ENCODE results near the gene ADGRG1.

The ADGRG1 gene

GRCh38 chr16:57652695-57653471 is 24.5 kb downstream of the ADGRG1 start:
- H3K4me3 ChIP-seq (ENCODE audit: low read length): no peak overlapping the region
- H3K36me3 ChIP-seq (ENCODE audit: control insufficient read depth, insufficient read depth, low read length): no peaks in the 10 kb centered on the region
- no peaks in the 10 kb centered on the region for H3K27me3 ChIP-seq (ENCODE audit: control insufficient read depth, insufficient read depth, low read length)
- no peaks in the 10 kb centered on the region for H3K4me1 ChIP-seq (ENCODE audit: control insufficient read depth, insufficient read depth, low read length)
- H3K27ac ChIP-seq (ENCODE audit: low read depth, low read length): no peak overlapping the region
- H3K9ac ChIP-seq (ENCODE audit: low read length): no peak overlapping the region

- Histone ChIP-seq H3K27me3 (ENCODE audit: control insufficient read depth, insufficient read depth, low read length) (no peaks in the 10 kb centered on the region), H3K4me3 (ENCODE audit: low read length) (no peak overlapping the region), H3K36me3 (ENCODE audit: control insufficient read depth, insufficient read depth, low read length) (no peaks in the 10 kb centered on the region), H3K9ac (ENCODE audit: low read length) (no peak overlapping the region), H3K27ac (ENCODE audit: low read depth, low read length) (no peak overlapping the region), H3K4me1 (ENCODE audit: control insufficient read depth, insufficient read depth, low read length) (no peaks in the 10 kb centered on the region)
These were observed 25.5 kb downstream of the ADGRG1 start for GRCh38 chr16:57653936-57654335.

- H3K36me3 ChIP-seq (ENCODE audit: control insufficient read depth, insufficient read depth, low read length): no peaks in the 10 kb centered on the region
- no peak overlapping the region for H3K9ac ChIP-seq (ENCODE audit: low read length)
- H3K4me1 ChIP-seq (ENCODE audit: control insufficient read depth, insufficient read depth, low read length): no peaks in the 10 kb centered on the region
These were observed 28.0 kb downstream of the ADGRG1 start for GRCh38 chr16:57656342-57656955.

GRCh38 chr16:57657228-57657627 is 28.8 kb downstream of the ADGRG1 start:
- Histone ChIP-seq H3K4me1 (ENCODE audit: control insufficient read depth, insufficient read depth, low read length) (no peaks in the 10 kb centered on the region), H3K9ac (ENCODE audit: low read length) (no peak overlapping the region), H3K4me3 (ENCODE audit: low read length) (no peak overlapping the region), H3K27ac (ENCODE audit: low read depth, low read length) (no peak overlapping the region), H3K36me3 (ENCODE audit: control insufficient read depth, insufficient read depth, low read length) (no peaks in the 10 kb centered on the region), H3K27me3 (ENCODE audit: control insufficient read depth, insufficient read depth, low read length) (no peaks in the 10 kb centered on the region)

More at GRCh38 chr16:57656342-57656955, 28.0 kb downstream of the ADGRG1 start:
- Histone ChIP-seq H3K4me3 (ENCODE audit: low read length) (no peak overlapping the region), H3K27me3 (ENCODE audit: control insufficient read depth, insufficient read depth, low read length) (no peaks in the 10 kb centered on the region), H3K27ac (ENCODE audit: low read depth, low read length) (no peak overlapping the region)

- Histone ChIP-seq H3K36me3 (ENCODE audit: control insufficient read depth, insufficient read depth, low read length) (no peaks in the 10 kb centered on the region), H3K9ac (ENCODE audit: low read length) (no peak overlapping the region), H3K4me1 (ENCODE audit: control insufficient read depth, insufficient read depth, low read length) (no peaks in the 10 kb centered on the region), H3K4me3 (ENCODE audit: low read length) (no peak overlapping the region), H3K27ac (ENCODE audit: low read depth, low read length) (no peak overlapping the region), H3K27me3 (ENCODE audit: control insufficient read depth, insufficient read depth, low read length) (no peaks in the 10 kb centered on the region)
These were observed 29.9 kb downstream of the ADGRG1 start for GRCh38 chr16:57658130-57658877.

- Histone ChIP-seq H3K4me1 (ENCODE audit: control insufficient read depth, insufficient read depth, low read length) (no peaks in the 10 kb centered on the region), H3K4me3 (ENCODE audit: low read length) (no peak overlapping the region), H3K36me3 (ENCODE audit: control insufficient read depth, insufficient read depth, low read length) (no peaks in the 10 kb centered on the region), H3K27ac (ENCODE audit: low read depth, low read length) (no peak overlapping the region), H3K9ac (ENCODE audit: low read length) (no peak overlapping the region), H3K27me3 (ENCODE audit: control insufficient read depth, insufficient read depth, low read length) (no peaks in the 10 kb centered on the region)
These were observed 30.6 kb downstream of the ADGRG1 start for GRCh38 chr16:57658878-57659674.

GRCh38 chr16:57660715-57661463 is 32.5 kb downstream of the ADGRG1 start:
- H3K27ac ChIP-seq (ENCODE audit: low read depth, low read length): no peak overlapping the region
- H3K4me3 ChIP-seq (ENCODE audit: low read length): no peak overlapping the region
- H3K9ac ChIP-seq (ENCODE audit: low read length): no peak overlapping the region
- no peaks in the 10 kb centered on the region for H3K36me3 ChIP-seq (ENCODE audit: control insufficient read depth, insufficient read depth, low read length)
- no peaks in the 10 kb centered on the region for H3K4me1 ChIP-seq (ENCODE audit: control insufficient read depth, insufficient read depth, low read length)
- no peaks in the 10 kb centered on the region for H3K27me3 ChIP-seq (ENCODE audit: control insufficient read depth, insufficient read depth, low read length)

GRCh38 chr16:57661510-57661909 is 33.1 kb downstream of the ADGRG1 start:
- no peak overlapping the region for H3K9ac ChIP-seq (ENCODE audit: low read length)
- H3K27me3 ChIP-seq (ENCODE audit: control insufficient read depth, insufficient read depth, low read length): no peaks in the 10 kb centered on the region
- no peaks in the 10 kb centered on the region for H3K4me1 ChIP-seq (ENCODE audit: control insufficient read depth, insufficient read depth, low read length)
- H3K36me3 ChIP-seq (ENCODE audit: control insufficient read depth, insufficient read depth, low read length): no peaks in the 10 kb centered on the region
- no peak overlapping the region for H3K4me3 ChIP-seq (ENCODE audit: low read length)
- H3K27ac ChIP-seq (ENCODE audit: low read depth, low read length): no peak overlapping the region

GRCh38 chr16:57661936-57662906 is 33.8 kb downstream of the ADGRG1 start:
- no peak overlapping the region for H3K4me3 ChIP-seq (ENCODE audit: low read length)
- H3K27me3 ChIP-seq (ENCODE audit: control insufficient read depth, insufficient read depth, low read length): no peaks in the 10 kb centered on the region
- H3K27ac ChIP-seq (ENCODE audit: low read depth, low read length): no peak overlapping the region
- H3K9ac ChIP-seq (ENCODE audit: low read length): no peak overlapping the region
- no peaks in the 10 kb centered on the region for H3K36me3 ChIP-seq (ENCODE audit: control insufficient read depth, insufficient read depth, low read length)
- no peaks in the 10 kb centered on the region for H3K4me1 ChIP-seq (ENCODE audit: control insufficient read depth, insufficient read depth, low read length)

- no peaks in the 10 kb centered on the region for H3K36me3 ChIP-seq (ENCODE audit: control insufficient read depth, insufficient read depth, low read length)
- H3K4me1 ChIP-seq (ENCODE audit: control insufficient read depth, insufficient read depth, low read length): no peaks in the 10 kb centered on the region
- H3K27me3 ChIP-seq (ENCODE audit: control insufficient read depth, insufficient read depth, low read length): no peaks in the 10 kb centered on the region
- H3K9ac ChIP-seq (ENCODE audit: low read length): no peak overlapping the region
- no peak overlapping the region for H3K27ac ChIP-seq (ENCODE audit: low read depth, low read length)
- no peak overlapping the region for H3K4me3 ChIP-seq (ENCODE audit: low read length)
These were observed 35.0 kb downstream of the ADGRG1 start for GRCh38 chr16:57663436-57663835.

Measured in rectal smooth muscle tissue (tissue), 1 donor.